WERI-Rb-1 (cell line): ENCODE measurements around the gene CNTN5.

Source experiments
- DNase-seq: peaks from one replicate; pipeline ENCODE4 v3.0.0-alpha.2; 2020
- H3K27ac ChIP-seq: fragments of 250-450 bp; sonication (Bioruptor Pico); 2 replicates; pipeline ENCODE4 v1.5.1; 2020; ENCODE audit warnings: mild to moderate bottlenecking, moderate library complexity
- H3K27me3 ChIP-seq: fragments of 250-450 bp; sonication (Bioruptor Pico); 2 replicates; pipeline ENCODE4 v1.5.1; 2021; ENCODE audit warnings: mild to moderate bottlenecking, low read depth, moderate library complexity; ENCODE audit not compliant: insufficient read depth, severe bottlenecking
- H3K36me3 ChIP-seq: fragments of 250-450 bp; sonication (Bioruptor Pico); 2 replicates; pipeline ENCODE4 v1.5.1; 2020; ENCODE audit warnings: mild to moderate bottlenecking, moderate library complexity
- H3K4me3 ChIP-seq: 2 replicates; pipeline ENCODE4 v1.5.1; 2011; ENCODE audit warnings: low read depth, mild to moderate bottlenecking, control low read depth, low read length
- H3K9me3 ChIP-seq: fragments of 250-450 bp; sonication (Bioruptor Pico); 2 replicates; pipeline ENCODE4 v1.5.1; 2021; ENCODE audit warnings: mild to moderate bottlenecking, moderate library complexity; ENCODE audit not compliant: severe bottlenecking
- CTCF ChIP-seq: IDR thresholded peaks from 2 replicates; pipeline ENCODE4 v1.5.1; 2011; ENCODE audit warnings: low read depth, mild to moderate bottlenecking, control low read depth, inconsistent platforms, low read length

CNTN5 gene

GRCh38 chr11:99841885-99842284 lies 821.1 kb downstream of the CNTN5 start:
- no peak overlapping the region for H3K27ac ChIP-seq
- TF ChIP-seq CTCF, result no peak

GRCh38 chr11:99865951-99866350 lies 845.2 kb downstream of the CNTN5 start:
- Histone ChIP-seq H3K9me3 (no peaks in the 10 kb centered on the region), H3K27ac (no peak overlapping the region), H3K36me3 (no peaks in the 10 kb centered on the region), H3K4me3 (no peak overlapping the region), H3K27me3 (no peaks in the 10 kb centered on the region)
- no peak for DNase-seq
- TF ChIP-seq CTCF, result no peak

More at GRCh38 chr11:99841885-99842284, 821.1 kb downstream of the CNTN5 start:
- Histone ChIP-seq H3K36me3 (no peaks in the 10 kb centered on the region), H3K4me3 (no peak overlapping the region), H3K27me3 (no peaks in the 10 kb centered on the region), H3K9me3 (no peaks in the 10 kb centered on the region)
- no peak for DNase-seq

GRCh38 chr11:99881610-99882009 lies 860.9 kb downstream of the CNTN5 start:
- H3K9me3 ChIP-seq, result no peaks in the 10 kb centered on the region
- TF ChIP-seq CTCF, result no peak
- no peak overlapping the region for H3K4me3 ChIP-seq
- no peaks in the 10 kb centered on the region for H3K36me3 ChIP-seq
- DNase-seq, result no peak
- no peak overlapping the region for H3K27ac ChIP-seq
- no peaks in the 10 kb centered on the region for H3K27me3 ChIP-seq

- no peak overlapping the region for H3K4me3 ChIP-seq
- H3K27me3 ChIP-seq, result no peaks in the 10 kb centered on the region
- no peak for DNase-seq
- no peak overlapping the region for H3K27ac ChIP-seq
- H3K9me3 ChIP-seq, result no peaks in the 10 kb centered on the region
- no peak for TF ChIP-seq CTCF
- no peaks in the 10 kb centered on the region for H3K36me3 ChIP-seq
These were observed 864.0 kb downstream of the CNTN5 start for GRCh38 chr11:99884750-99885149.

GRCh38 chr11:99887481-99887880 lies 866.7 kb downstream of the CNTN5 start:
- Histone ChIP-seq H3K27me3 (no peaks in the 10 kb centered on the region), H3K9me3 (no peaks in the 10 kb centered on the region), H3K4me3 (no peak overlapping the region), H3K27ac (no peak overlapping the region), H3K36me3 (no peaks in the 10 kb centered on the region)
- no peak for TF ChIP-seq CTCF
- no peak for DNase-seq

- Histone ChIP-seq H3K4me3 (no peak overlapping the region), H3K9me3 (no peaks in the 10 kb centered on the region), H3K27ac (no peak overlapping the region), H3K36me3 (no peaks in the 10 kb centered on the region), H3K27me3 (no peaks in the 10 kb centered on the region)
- no peak for DNase-seq
- no peak for TF ChIP-seq CTCF
These were observed 873.1 kb downstream of the CNTN5 start for GRCh38 chr11:99893811-99894210.
